Natural killer cell (primary cell): ENCODE results near the gene RRP7A. TPM values are rescaled to one million over a fixed set of nuclear protein-coding genes. Genes with fewer than 3 reads are reported as not detected.
A peak's percentile ranks its signal among the peaks of the same experiment; 100 is the strongest.
"Not testable (repeated sequence)": the region's sequence is repeated elsewhere in the genome, so short reads cannot be mapped to it uniquely, and the experiment has no call there.

Experiments
- ATAC-seq, 3 donors: fragments of 150-1000 bp in 2 of 3; fragments of 200-7000 bp in 1 of 3; cut with Tn5 transposase; 1 replicate in 1 of 3; 2 replicates in 2 of 3; pipeline ENCODE4 v1.10.0; 2021; ENCODE audit warnings: mild to moderate bottlenecking in 2 of 3, moderate library complexity in 2 of 3
- DNase-seq, 2 donors: peaks; one replicate each; pipeline versions ENCODE4 v3.0.0 to v3.0.0-alpha.2; 2013 to 2021; ENCODE audit warnings: mixed read lengths in 1 of 2
- H3K27ac ChIP-seq: one replicate; pipeline ENCODE4 v1.5.1; 2013; ENCODE audit warnings: mild to moderate bottlenecking, low read length
- H3K27me3 ChIP-seq: one replicate; pipeline ENCODE4 v1.6.1; 2013; ENCODE audit warnings: low read length; ENCODE audit not compliant: control insufficient read depth, insufficient read depth
- H3K36me3 ChIP-seq: one replicate; pipeline ENCODE4 v1.6.1; 2013; ENCODE audit warnings: low read length; ENCODE audit not compliant: control insufficient read depth, insufficient read depth
- H3K4me1 ChIP-seq: one replicate; pipeline ENCODE4 v1.6.1; 2013; ENCODE audit warnings: low read length; ENCODE audit not compliant: control insufficient read depth, insufficient read depth
- H3K4me3 ChIP-seq: one replicate; pipeline ENCODE4 v1.5.1; 2013; ENCODE audit warnings: low read length
- H3K9me3 ChIP-seq: one replicate; pipeline ENCODE4 v1.6.1; 2013; ENCODE audit warnings: low read length; ENCODE audit not compliant: control insufficient read depth, insufficient read depth
- H3K27ac Mint-ChIP-seq, 2 donors: one replicate each; pipeline ENCODE4 v1.8.0; 2022; ENCODE audit warnings: mild to moderate bottlenecking in 2 of 2, mixed read lengths in 2 of 2, moderate library complexity in 1 of 2
- H3K27me3 Mint-ChIP-seq, 2 donors: one replicate each; pipeline ENCODE4 v1.8.0; 2022; ENCODE audit warnings: low read depth in 2 of 2, mixed read lengths in 2 of 2
- H3K36me3 Mint-ChIP-seq: one replicate; pipeline ENCODE4 v1.8.0; 2022; ENCODE audit warnings: mixed read lengths
- H3K4me1 Mint-ChIP-seq, 2 donors: one replicate each; pipeline ENCODE4 v1.8.0; 2022; ENCODE audit warnings: mixed read lengths in 2 of 2
- H3K4me3 Mint-ChIP-seq: one replicate; pipeline ENCODE4 v1.8.0; 2022; ENCODE audit warnings: mild to moderate bottlenecking, moderate library complexity, mixed read lengths
- H3K9me3 Mint-ChIP-seq, 2 donors: one replicate each; pipeline ENCODE4 v1.8.0; 2022; ENCODE audit warnings: mixed read lengths in 2 of 2
- CTCF ChIP-seq: fragments of 200-600 bp; IDR thresholded peaks from one replicate; pipeline ENCODE4 v1.8.0; 2022; ENCODE audit warnings: antibody characterized with exemption
- WGBS: methylation state at CpG from one replicate; pipeline ENCODE4 v1.1.7; 2013; ENCODE audit warnings: missing lambda C conversion rate; ENCODE audit not compliant: insufficient coverage; 5-methylcytosine and 5-hydroxymethylcytosine counted together
- intact Hi-C: fragments of 100-400 bp; cut with micrococcal nuclease; formaldehyde crosslinking; loops from one replicate; pipeline ENCODE4 v1.14.2; 2022
- total RNA-seq, 4 donors: library from RNA; stranded (reverse); fragments of 120-200 nt in 1 of 4; gene quantifications; one replicate each; pipeline versions ENCODE4 v1.2.3 to v1.2.4, GENCODE V29; 2013 to 2022

The RRP7A gene
- total RNA-seq, 3 donors from 2014 or later (not counting 1 experiment from before 2014, with no cell fraction given), result 31.3 to 43.0 (median 37.7) TPM

GRCh38 chr22:42537199-42537831, 17.7 kb upstream of the RRP7A start:
- H3K36me3 Mint-ChIP-seq, H3K27ac ChIP-seq, H3K27ac Mint-ChIP-seq, H3K9me3 Mint-ChIP-seq, DNase-seq, intact Hi-C loops, H3K36me3 ChIP-seq, H3K4me3 ChIP-seq, H3K27me3 ChIP-seq, H3K27me3 Mint-ChIP-seq, H3K9me3 ChIP-seq, H3K4me3 Mint-ChIP-seq: not testable (repeated sequence)
- peaks cover 27% of the 10 kb centered on the region for H3K4me1 ChIP-seq
- WGBS, result 57% methylated on average over 14 of the region's 14 CpGs
- peaks cover 0 to 10% of the 10 kb centered on the region in 2 donors for H3K4me1 Mint-ChIP-seq
- ATAC-seq, result peak; percentile 43 to 65 (median 57)

DNA sequence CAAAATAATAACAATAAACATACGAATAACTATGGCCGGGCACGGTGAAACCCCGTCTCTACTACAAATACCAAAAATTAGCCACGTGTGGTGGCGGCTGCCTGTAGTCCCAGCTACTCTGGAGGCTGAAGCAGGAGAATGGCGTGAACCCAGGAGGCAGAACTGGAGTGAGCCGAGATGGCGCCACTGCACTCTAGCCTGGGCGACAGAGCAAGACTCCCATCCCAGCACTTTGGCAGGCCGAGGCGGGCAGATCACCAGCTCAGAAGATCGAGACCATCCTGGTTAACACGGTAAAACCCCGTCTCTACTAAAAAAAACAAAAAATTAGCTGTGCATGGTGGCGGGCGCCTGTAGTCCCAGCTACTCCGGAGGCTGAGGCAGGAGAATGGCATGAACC, 17.0 kb upstream of the RRP7A start:
- H3K36me3 ChIP-seq, H3K27ac ChIP-seq, H3K36me3 Mint-ChIP-seq, H3K27me3 ChIP-seq, H3K9me3 Mint-ChIP-seq, H3K9me3 ChIP-seq, H3K4me3 Mint-ChIP-seq, H3K27me3 Mint-ChIP-seq, DNase-seq, ATAC-seq, H3K4me3 ChIP-seq, H3K27ac Mint-ChIP-seq, intact Hi-C loops: not testable (repeated sequence)
- peaks cover 27% of the 10 kb centered on the region for H3K4me1 ChIP-seq
- H3K4me1 Mint-ChIP-seq, result peaks cover 0 to 10% of the 10 kb centered on the region in 2 donors
- 86% methylated on average over 18 of the region's 18 CpGs for WGBS

GRCh38 chr22:42536166-42536565, 16.6 kb upstream of the RRP7A start:
- no peak overlapping the region for H3K4me3 Mint-ChIP-seq
- no peaks in the 10 kb centered on the region for H3K36me3 Mint-ChIP-seq
- H3K4me1 ChIP-seq, result peaks cover 27% of the 10 kb centered on the region
- no peaks in the 10 kb centered on the region for H3K27me3 Mint-ChIP-seq
- H3K9me3 Mint-ChIP-seq, result no peaks in the 10 kb centered on the region
- intact Hi-C loops, result no loop called here
- peaks cover 0 to 10% of the 10 kb centered on the region in 2 donors for H3K4me1 Mint-ChIP-seq
- H3K9me3 ChIP-seq, result no peaks in the 10 kb centered on the region
- H3K27me3 ChIP-seq, result no peaks in the 10 kb centered on the region
- no peak overlapping the region for H3K27ac ChIP-seq
- no peak for DNase-seq
- no peak overlapping the region for H3K4me3 ChIP-seq
- no peak for ATAC-seq
- no peak for TF ChIP-seq CTCF
- no peak overlapping the region for H3K27ac Mint-ChIP-seq
- 93% methylated on average over 7 of the region's 7 CpGs for WGBS
- H3K36me3 ChIP-seq, result no peaks in the 10 kb centered on the region

- H3K36me3 ChIP-seq, H3K36me3 Mint-ChIP-seq, H3K27me3 ChIP-seq, H3K9me3 Mint-ChIP-seq, DNase-seq, H3K4me3 Mint-ChIP-seq, H3K9me3 ChIP-seq, ATAC-seq, H3K27me3 Mint-ChIP-seq, H3K4me3 ChIP-seq, intact Hi-C loops, H3K27ac Mint-ChIP-seq, H3K27ac ChIP-seq: not testable (repeated sequence)
- peaks cover 27% of the 10 kb centered on the region for H3K4me1 ChIP-seq
- H3K4me1 Mint-ChIP-seq, result peaks cover 0 to 10% of the 10 kb centered on the region in 2 donors
- 100% methylated on average over 2 of the region's 14 CpGs for WGBS
These were observed 15.6 kb upstream of the RRP7A start for GRCh38 chr22:42535082-42535731.

- no peak for DNase-seq
- H3K4me3 ChIP-seq, result peak overlapping the region; percentile 39
These were observed 14.0 kb upstream of the RRP7A start for GRCh38 chr22:42533638-42533977.

More at GRCh38 chr22:42533638-42533977, 14.0 kb upstream of the RRP7A start:
- Mint-ChIP-seq H3K27ac (peak overlapping the region; percentile 90 to 95), H3K27me3 (no peaks in the 10 kb centered on the region), H3K4me3 (peak overlapping the region; percentile 86), H3K36me3 (no peaks in the 10 kb centered on the region), H3K4me1 (peaks cover 0 to 10% of the 10 kb centered on the region in 2 donors), H3K9me3 (no peaks in the 10 kb centered on the region)
- 86% methylated on average over 8 of the region's 8 CpGs for WGBS
- Histone ChIP-seq H3K9me3 (no peaks in the 10 kb centered on the region), H3K27me3 (no peaks in the 10 kb centered on the region), H3K4me1 (peaks cover 24% of the 10 kb centered on the region), H3K36me3 (no peaks in the 10 kb centered on the region), H3K27ac (peak overlapping the region; percentile 89)
- peak in 1 of 3 donors; percentile 22 for ATAC-seq
- intact Hi-C loops, result no loop called here
- no peak for TF ChIP-seq CTCF
